Suprapubic skin (tissue), 4 donors: Measurements from ENCODE around the gene SYT12. TPM values are rescaled to one million over a fixed set of nuclear protein-coding genes. Genes with fewer than 3 reads are reported as not detected.
"Not testable (repeated sequence)": the region's sequence is repeated elsewhere in the genome, so short reads cannot be mapped to it uniquely, and the experiment has no call there.

Experiments used
- DNase-seq, 2 donors: peaks; one replicate each; pipeline ENCODE4 v3.0.0-alpha.2; 2019; ENCODE audit warnings: low spot score in 2 of 2
- H3K27ac ChIP-seq: fragments of 200-600 bp; sonication (generic); one replicate; pipeline ENCODE4 v1.5.1; 2019
- H3K27me3 ChIP-seq: fragments of 200-600 bp; sonication (generic); one replicate; pipeline ENCODE4 v1.5.1; 2019
- H3K36me3 ChIP-seq: fragments of 200-600 bp; sonication (generic); one replicate; pipeline ENCODE4 v1.5.1; 2019
- H3K4me1 ChIP-seq: fragments of 200-600 bp; sonication (generic); one replicate; pipeline ENCODE4 v1.5.1; 2019
- H3K4me3 ChIP-seq: fragments of 200-600 bp; sonication (generic); one replicate; pipeline ENCODE4 v1.5.1; 2019; ENCODE audit warnings: mild to moderate bottlenecking
- H3K9me3 ChIP-seq: fragments of 200-600 bp; sonication (generic); one replicate; pipeline ENCODE4 v1.5.1; 2019
- CTCF ChIP-seq, 2 donors: fragments of 200-600 bp in 1 of 2; fragments of 450-650 bp in 1 of 2; sonication (generic) in 1 of 2; IDR thresholded peaks; one replicate each; pipeline ENCODE4 v1.5.1; 2016 to 2019; ENCODE audit warnings: antibody characterized with exemption in 2 of 2, mild to moderate bottlenecking in 1 of 2, moderate library complexity in 1 of 2
- EP300 ChIP-seq: sonication (generic); formaldehyde crosslinking; IDR thresholded peaks from one replicate; pipeline ENCODE4 v1.6.1; 2017; ENCODE audit warnings: antibody characterized with exemption
- POLR2A ChIP-seq, 2 donors: fragments of 450-650 bp; IDR thresholded peaks; one replicate each; pipeline ENCODE4 v1.6.1; 2017; ENCODE audit warnings: antibody characterized with exemption in 2 of 2, mild to moderate bottlenecking in 2 of 2, moderate library complexity in 2 of 2
- POLR2AphosphoS5 ChIP-seq, 3 donors: sonication (generic); formaldehyde crosslinking; IDR thresholded peaks; one replicate each; pipeline ENCODE4 v1.6.1; 2017; ENCODE audit warnings: antibody characterized with exemption in 3 of 3
- WGBS: methylation state at CpG from one replicate; pipeline ENCODE4 v1.1.5; 2018; 5-methylcytosine and 5-hydroxymethylcytosine counted together
- total RNA-seq, 4 donors: library from RNA; depleted of rRNA; stranded (reverse); fragments of >200 nt; gene quantifications; one replicate each; pipeline ENCODE4 v1.1.0, GENCODE V29; 2016

SYT12 gene
- total RNA-seq, 4 donors from 2014 or later, result 0.38 to 1.1 (median 0.53) TPM

GRCh38 chr11:67002297-67002913 lies 20.5 kb upstream of the SYT12 start:
- no peak for TF ChIP-seq EP300
- TF ChIP-seq POLR2A (IDR thresholded peaks at IDR 0.05), result no peak
- no peak for TF ChIP-seq POLR2AphosphoS5 (IDR thresholded peaks at IDR 0.05)
- TF ChIP-seq CTCF (IDR thresholded peaks at IDR 0.05), result no peak
- 62% methylated on average over 8 of the region's 8 CpGs for WGBS
- no peak overlapping the region for H3K27ac ChIP-seq

GRCh38 chr11:67002921-67003411 lies 20.0 kb upstream of the SYT12 start:
- Histone ChIP-seq H3K9me3 (no peaks in the 10 kb centered on the region), H3K27ac (no peak overlapping the region), H3K27me3 (no peaks in the 10 kb centered on the region), H3K36me3 (no peaks in the 10 kb centered on the region), H3K4me1 (no peaks in the 10 kb centered on the region), H3K4me3 (no peak overlapping the region)
- no peak for DNase-seq
- TF ChIP-seq POLR2AphosphoS5 (IDR thresholded peaks at IDR 0.05) (no peak), EP300 (no peak), CTCF (IDR thresholded peaks at IDR 0.05) (no peak), POLR2A (IDR thresholded peaks at IDR 0.05) (no peak)
- 92% methylated on average over 5 of the region's 5 CpGs for WGBS

More at GRCh38 chr11:67002297-67002913, 20.5 kb upstream of the SYT12 start:
- no peak for DNase-seq
- Histone ChIP-seq H3K27me3 (no peaks in the 10 kb centered on the region), H3K4me1 (no peaks in the 10 kb centered on the region), H3K36me3 (no peaks in the 10 kb centered on the region), H3K4me3 (no peak overlapping the region), H3K9me3 (no peaks in the 10 kb centered on the region)

- not testable (repeated sequence) for H3K36me3 ChIP-seq, H3K27ac ChIP-seq, H3K27me3 ChIP-seq, H3K9me3 ChIP-seq, DNase-seq, H3K4me1 ChIP-seq, H3K4me3 ChIP-seq
- WGBS, result 94% methylated on average over 8 of the region's 8 CpGs
These were observed 17.7 kb upstream of the SYT12 start for GRCh38 chr11:67005200-67005599.

- no peak for TF ChIP-seq EP300
- TF ChIP-seq POLR2A (IDR thresholded peaks at IDR 0.05), result no peak
- TF ChIP-seq POLR2AphosphoS5 (IDR thresholded peaks at IDR 0.05), result no peak
- WGBS, result 59% methylated on average over 14 of the region's 14 CpGs
- no peaks in the 10 kb centered on the region for H3K9me3 ChIP-seq
- no peak overlapping the region for H3K27ac ChIP-seq
- no peaks in the 10 kb centered on the region for H3K27me3 ChIP-seq
- no peak for DNase-seq
- H3K4me3 ChIP-seq, result no peak overlapping the region
- H3K36me3 ChIP-seq, result no peaks in the 10 kb centered on the region
- H3K4me1 ChIP-seq, result no peaks in the 10 kb centered on the region
These were observed 16.7 kb upstream of the SYT12 start for GRCh38 chr11:67006029-67006884.

GRCh38 chr11:67007126-67007525 lies 15.8 kb upstream of the SYT12 start:
- no peak for DNase-seq
- H3K27me3 ChIP-seq, result no peaks in the 10 kb centered on the region
- 95% methylated on average over 7 of the region's 7 CpGs for WGBS

More at GRCh38 chr11:67007126-67007525, 15.8 kb upstream of the SYT12 start:
- Histone ChIP-seq H3K4me3 (no peak overlapping the region), H3K36me3 (no peaks in the 10 kb centered on the region), H3K27ac (no peak overlapping the region), H3K9me3 (no peaks in the 10 kb centered on the region), H3K4me1 (no peaks in the 10 kb centered on the region)
- TF ChIP-seq EP300 (no peak), CTCF (IDR thresholded peaks at IDR 0.05) (no peak), POLR2A (IDR thresholded peaks at IDR 0.05) (no peak), POLR2AphosphoS5 (IDR thresholded peaks at IDR 0.05) (no peak)
